ENCODE data around the gene DAPK3.
"Not testable (repeated sequence)": the region's sequence is repeated elsewhere in the genome, so short reads cannot be mapped to it uniquely, and the experiment has no call there.

DAPK3 gene

DNA sequence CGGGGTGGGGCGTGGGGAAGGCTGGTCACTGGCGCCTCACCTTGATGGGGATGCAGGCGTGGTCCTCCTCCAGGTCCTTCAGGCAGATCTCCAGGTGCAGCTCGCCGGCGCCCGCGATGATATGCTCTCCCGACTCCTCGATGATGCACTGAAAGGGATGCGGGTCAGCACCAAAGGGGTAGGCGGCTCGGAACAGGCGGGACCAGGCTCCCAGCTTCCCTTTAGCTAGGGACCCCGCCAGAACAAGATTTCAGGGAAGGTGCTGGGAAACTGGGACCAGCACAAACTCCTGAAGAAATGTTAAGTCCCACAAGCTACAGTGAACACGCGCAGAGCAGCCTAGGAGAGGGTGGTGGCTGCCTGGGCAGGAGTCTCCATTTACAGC lies 8.4 kb upstream of the DAPK3 start:
- DNase-seq (ENCODE audit: low read depth in 1 of 2, low spot score in 1 of 2): no peak

DNA sequence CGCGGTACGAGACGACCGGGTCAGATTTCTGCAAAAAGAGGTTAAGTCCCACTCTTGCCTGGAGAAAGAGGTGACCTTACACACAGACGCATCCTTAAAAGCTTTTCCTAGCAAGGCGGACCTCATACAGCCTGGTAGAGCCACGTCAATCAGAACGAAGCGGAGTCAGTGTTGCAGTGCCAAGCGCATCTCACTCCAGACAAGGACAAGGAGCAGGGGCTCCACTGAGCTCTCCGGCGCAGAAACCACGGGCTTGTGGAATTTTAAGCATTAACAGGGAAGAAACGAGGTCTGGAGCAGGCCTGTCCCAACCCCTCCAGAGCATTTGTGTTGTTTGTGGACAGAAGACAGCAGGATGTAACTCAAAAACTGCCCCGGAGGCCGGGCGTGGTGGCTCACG lies 7.2 kb upstream of the DAPK3 start:
- DNase-seq (ENCODE audit: low read depth in 1 of 2, low spot score in 1 of 2): no peak

DNA sequence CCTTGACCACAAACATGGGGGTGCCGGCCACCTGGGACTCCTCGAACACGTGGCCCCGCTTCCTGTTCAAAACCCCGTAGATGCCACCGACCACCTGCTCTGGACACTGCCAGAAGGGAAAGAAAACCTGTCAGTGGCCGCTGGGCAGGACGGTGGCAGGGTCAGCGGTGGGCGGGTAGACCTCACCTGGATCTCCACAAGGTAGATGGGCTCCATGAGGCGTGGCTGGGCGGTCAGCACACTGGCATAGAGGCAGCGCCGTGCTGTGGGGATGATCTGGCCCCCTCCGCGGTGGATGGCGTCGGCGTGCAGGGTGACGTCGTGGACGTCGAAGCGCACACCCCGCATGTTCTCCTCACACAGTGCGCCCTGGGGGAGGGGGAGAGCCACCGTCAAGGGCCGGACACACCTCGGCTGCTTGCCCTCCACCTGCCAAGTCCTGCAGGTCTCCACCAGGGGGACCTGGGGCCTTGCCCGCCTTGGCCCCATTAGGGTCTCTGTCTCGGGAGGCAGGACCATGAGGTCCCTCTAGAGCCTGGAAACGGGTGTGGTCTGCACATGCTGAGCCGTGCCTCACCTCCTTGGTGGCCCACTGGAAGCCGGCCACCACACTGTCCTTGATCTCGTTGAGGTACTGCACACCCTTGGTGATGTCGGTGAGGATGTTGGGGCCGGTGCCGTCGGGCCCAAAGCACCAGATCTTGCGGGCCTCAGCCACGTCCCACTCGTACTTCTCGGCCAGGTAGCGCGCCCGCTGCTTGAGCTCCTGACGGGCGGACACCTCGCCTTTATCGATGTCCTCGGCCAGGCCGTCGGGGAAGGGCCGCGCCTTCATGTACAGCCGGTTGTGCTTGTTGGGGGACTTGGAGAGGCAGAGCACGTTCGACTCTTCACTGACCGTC lies 6.6 kb upstream of the DAPK3 start:
- DNase-seq (ENCODE audit: low read depth in 1 of 2, low spot score in 1 of 2): no peak

DNA sequence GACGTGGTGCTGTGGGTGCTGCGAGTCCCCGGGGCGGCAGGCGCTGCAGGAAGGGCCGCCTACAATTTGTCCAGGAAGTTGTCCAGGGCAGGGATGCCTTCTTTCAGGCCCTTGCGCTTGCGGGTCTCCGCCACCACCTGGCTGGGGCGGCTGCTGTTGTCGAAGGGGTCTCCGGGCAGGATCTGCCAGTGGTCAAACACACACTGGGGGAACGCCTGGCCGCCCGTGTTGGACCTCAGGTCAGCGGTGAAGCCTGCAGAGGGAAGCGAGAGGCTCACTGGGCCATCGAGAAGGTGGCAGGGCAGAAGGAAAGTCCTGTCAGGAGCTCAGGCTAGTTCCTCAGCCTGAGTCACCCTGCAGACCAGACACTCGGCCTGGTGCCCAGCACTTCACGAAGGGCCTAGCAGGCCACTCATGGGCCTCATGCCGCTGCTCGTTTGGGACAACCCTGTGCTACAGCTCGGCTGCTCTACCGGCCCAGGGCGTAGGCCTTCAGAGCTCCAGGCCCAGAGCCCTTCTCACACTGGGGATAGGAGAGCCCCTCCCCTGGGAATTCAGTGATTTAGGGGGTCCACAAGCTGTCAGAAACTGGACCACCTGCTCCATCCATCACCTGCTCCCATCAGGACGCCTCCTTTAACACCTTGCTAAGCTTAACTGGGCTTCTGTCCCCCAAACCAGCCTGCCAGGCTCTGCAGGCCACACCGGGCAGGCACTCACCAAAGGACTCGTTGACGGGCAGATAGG lies 5.8 kb upstream of the DAPK3 start:
- no peak for DNase-seq (ENCODE audit: low read depth in 1 of 2, low spot score in 1 of 2)

DNA sequence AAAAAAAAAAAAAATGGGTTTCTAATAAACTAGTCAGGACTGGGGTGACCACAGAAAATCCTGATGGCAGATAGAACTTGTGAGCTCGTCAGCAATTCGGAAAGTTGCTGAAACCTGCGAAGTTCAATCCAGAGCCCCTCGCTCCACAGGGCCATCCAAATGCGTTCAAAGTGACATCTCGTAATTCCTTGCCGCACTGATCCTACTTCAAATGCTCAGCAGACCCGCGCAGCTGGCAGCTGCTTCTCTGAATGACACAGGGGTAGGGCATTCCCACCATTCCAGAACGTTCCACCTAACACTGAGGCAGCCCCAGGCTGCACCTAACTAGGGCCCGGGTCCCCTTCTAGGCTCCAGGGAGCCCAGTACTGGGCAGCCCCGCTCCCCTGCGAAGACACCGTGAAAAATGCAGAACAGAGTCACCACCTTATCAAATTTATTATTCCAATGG lies 4.8 kb upstream of the DAPK3 start:
- DNase-seq (ENCODE audit: low read depth in 1 of 2, low spot score in 1 of 2): no peak

DNA sequence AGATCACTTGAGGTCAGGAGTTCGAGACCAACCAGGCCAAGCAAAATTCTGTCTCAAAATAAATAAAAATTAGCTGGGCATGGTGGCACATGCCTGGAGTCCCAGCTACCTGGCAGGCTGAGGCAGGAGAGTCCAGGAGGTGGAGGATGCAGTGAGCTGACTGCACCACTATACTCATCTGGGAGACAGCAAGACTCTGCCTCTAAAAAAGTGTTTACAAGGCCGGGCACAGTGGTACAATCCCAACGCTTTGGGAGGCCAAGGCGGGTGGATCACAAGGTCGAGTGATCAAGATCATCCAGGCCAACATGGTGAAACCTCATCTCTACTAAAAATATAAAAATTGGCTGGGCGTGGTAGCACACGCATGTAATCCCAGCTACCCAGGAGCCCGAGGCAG lies 4.2 kb upstream of the DAPK3 start:
- DNase-seq (ENCODE audit: low read depth in 1 of 2, low spot score in 1 of 2): no peak

DNA sequence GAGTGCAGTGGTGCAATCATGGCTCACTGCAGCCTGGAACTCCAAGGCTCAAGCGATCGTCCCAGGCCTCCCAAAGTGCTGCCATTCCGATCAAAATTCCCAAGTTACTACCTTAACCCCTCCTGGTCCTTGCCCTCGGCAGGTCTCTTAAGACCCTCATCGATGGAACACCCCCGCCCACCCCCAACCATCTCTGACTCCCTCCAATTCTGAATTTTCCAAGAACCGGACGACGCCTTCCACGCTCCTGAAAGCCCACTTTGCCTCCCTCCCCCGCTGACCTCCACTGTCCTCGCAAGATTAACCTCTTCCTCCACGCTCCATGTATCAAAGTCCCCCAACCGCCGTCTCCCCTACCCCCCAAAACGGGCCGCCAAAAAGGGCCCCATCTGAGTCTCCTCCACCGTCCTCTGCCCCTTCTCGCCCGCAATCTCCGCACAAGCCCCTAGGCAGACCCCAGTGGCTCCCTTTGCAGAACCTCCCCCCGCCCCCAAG lies 539 bp downstream of the DAPK3 start:
- DNase-seq (ENCODE audit: low read depth in 1 of 2, low spot score in 1 of 2): no peak

DNA sequence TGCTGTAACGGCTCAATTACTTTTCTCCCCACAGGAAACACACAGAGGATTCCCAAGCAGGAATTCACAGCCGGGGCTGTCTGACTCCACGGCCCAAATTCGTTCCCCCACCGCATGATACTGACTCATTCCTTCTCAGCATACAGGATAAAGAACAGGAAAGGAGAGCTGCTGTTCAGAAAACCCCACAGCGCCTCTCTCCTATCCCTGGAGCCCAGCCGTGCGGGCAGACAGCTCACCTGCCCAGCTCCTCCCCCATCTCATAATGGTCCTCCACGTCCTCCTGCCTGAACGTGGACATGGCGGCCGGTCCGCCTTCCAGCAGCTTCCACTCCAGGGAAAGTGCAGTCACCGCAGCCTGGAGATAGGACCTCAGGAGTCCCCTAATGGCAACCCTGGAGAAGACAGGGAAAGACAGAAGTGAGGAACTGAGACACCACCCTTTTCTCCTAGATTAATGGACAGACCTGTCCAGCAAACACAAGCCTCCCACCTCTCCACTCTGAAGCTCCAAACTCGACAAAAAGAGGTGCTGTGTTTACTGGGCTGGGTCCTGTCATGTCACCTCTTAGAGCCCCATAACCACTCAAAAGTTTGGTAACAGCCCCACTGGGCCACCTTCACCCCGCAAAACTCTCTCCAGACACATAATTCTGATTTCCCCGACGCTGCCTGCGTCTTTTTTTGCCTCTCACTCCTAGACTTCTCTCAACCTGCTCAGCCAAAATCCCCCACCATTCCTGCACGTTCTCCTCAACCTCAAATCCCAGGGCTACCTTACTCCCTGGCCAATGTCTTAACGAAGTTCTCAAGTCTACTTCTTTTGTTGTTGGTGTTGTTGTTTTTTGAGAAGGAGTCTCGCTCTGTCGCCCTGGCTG lies 1.2 kb downstream of the DAPK3 start:
- DNase-seq (ENCODE audit: low read depth in 1 of 2, low spot score in 1 of 2): no peak

DNA sequence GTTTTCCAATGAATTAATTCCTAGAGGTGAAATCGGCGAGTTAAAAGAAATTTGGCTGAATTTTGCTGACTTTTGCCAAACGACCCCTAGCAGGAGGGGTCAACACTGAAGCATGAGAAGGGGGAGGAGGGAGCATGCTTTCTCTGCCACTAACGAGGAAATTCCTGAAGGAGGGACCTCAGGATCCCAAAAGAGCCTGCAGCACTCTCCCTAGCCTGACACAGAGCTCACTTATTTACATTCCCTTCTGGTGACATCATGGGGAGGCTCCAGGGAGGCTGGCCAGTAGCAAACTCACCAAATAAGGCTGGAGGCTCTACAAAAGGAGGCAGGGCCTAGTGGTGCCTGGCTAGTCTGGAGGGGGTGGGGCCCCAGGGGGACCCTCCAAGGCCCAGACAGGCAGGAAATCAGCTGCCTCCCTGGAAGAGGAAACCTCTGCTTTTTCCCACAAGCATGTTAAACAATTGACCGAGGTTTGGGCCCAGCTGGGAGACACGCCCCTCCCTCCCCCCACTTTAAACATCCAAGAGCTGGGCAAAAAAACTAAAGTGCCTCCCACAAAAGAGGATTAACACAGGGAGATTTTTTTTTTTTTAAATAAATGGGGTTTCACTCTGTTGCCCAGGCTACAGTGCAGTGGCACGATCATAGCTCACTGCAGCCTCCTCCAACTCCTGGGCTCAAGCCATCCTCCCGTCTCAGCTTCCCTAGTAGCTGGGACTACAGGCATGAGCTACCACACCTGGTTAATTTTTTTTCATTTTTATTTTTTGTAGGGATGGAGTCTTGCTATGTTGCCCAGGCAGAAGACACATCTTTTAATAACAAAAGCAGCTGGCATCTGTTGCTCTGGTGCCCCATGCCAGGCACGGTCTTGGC lies 2.1 kb downstream of the DAPK3 start:
- DNase-seq (ENCODE audit: low read depth in 1 of 2, low spot score in 1 of 2): no peak

DNA sequence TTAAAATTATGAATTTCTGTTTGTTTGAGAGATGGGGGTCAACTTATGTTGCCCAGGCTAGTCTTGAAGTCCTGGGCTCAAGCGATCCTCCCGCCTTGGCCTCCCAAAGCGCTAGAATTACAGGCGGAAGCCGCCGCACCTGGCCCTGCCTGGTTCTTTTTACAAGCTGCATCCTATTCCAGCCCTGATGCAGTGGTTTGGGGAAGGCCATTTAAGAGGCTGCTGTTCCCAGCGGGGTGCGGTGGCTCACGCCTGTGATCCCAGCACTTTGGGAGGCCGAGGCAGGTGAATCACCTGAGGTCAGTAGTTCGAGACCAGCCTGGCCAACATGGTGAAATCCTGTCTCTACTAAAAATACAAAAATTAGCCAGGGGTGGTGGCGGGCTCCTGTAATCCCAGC lies 2.9 kb downstream of the DAPK3 start:
- not testable (repeated sequence) for DNase-seq (ENCODE audit: low read depth in 1 of 2, low spot score in 1 of 2)

DNA sequence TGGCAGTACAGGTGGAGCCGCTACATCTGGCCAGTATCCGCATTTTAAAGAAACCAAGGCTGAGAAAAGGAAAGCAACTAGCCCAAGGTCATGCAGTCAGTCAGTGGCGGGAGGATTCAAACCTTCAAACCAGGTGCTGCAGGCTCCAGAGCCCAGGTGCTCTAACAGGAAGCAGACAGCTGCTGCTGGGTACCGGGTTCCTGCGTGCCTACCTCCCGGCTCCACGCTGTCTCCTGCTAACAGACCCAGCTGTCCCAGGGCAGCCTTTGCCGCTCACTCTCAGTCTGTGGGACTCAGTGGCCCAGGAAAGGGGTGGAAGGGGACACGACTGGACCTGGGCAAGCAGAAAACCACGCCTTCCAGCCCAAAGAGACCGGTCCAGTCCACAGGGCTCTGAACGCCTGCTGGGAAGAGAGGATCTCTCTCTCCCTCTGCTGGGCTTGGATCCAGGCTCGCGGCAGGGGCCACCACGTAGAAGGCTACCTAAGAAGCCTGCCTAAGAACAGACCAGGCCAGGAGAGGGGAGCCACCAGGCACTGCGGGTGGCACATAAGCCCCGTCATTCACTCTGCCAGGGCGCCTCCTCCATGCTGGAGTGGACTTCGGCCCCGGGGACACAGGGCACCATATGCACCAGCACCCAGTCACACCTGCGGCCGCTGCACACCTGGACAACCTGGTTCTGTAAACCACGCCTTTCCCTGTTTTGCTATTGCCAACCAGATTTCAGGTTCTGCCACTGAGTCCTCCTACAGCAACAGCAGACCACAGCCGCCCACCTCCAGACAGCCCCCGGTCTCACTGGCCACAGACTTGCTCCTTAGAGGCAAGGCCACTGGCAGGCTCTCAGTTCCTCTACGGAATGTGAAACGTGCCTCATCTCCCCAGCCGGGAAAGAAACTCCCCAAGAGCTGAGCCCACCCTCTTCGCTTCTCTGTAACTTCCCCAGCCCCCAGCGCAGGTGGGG lies 4.6 kb downstream of the DAPK3 start:
- DNase-seq (ENCODE audit: low read depth in 1 of 2, low spot score in 1 of 2): no peak

DNA sequence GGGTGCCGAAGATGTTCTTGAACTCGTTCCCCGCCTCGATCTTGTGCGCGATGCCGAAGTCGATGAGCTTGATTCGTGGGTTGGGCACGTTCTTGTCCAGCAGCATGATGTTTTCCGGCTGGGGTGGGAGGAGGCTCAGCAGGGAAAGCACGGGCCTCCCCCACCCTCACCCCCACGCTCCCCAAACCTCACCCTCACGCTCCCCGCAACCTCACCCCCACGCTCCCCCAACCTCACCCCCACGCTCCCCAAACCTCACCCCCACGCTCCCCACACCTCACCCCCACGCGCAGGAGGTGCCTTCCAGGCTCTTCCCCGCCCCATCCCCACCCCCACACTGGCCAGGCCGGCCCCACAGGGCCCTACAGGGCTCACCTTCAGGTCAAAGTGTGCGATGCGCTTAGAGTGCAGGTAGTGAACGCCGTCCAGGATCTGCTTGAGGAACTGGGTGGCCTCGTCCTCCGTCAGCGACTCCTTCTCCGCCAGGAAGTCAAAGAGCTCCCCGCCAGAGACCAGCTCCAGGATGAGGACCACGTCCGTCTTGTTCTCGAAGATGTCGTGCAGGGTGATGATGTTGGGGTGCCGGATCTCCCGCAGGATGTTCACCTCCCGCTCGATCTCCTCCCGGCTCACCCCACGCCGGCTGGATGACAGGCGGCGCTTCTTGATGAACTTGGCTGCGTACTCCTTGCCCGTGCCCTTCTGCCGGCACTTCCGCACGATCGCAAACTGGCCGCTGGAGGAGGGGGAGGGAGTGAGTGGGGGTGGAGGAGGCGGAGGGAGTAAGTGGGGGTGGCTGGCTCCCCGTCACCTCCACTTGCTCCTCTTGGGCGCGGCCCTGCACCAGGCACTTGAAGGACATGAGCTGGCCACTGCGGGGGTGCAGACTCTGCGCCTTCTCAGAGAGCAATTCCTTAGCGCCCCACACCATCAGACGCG lies 6.4 kb downstream of the DAPK3 start:
- no peak for DNase-seq (ENCODE audit: low read depth in 1 of 2, low spot score in 1 of 2)

DNA sequence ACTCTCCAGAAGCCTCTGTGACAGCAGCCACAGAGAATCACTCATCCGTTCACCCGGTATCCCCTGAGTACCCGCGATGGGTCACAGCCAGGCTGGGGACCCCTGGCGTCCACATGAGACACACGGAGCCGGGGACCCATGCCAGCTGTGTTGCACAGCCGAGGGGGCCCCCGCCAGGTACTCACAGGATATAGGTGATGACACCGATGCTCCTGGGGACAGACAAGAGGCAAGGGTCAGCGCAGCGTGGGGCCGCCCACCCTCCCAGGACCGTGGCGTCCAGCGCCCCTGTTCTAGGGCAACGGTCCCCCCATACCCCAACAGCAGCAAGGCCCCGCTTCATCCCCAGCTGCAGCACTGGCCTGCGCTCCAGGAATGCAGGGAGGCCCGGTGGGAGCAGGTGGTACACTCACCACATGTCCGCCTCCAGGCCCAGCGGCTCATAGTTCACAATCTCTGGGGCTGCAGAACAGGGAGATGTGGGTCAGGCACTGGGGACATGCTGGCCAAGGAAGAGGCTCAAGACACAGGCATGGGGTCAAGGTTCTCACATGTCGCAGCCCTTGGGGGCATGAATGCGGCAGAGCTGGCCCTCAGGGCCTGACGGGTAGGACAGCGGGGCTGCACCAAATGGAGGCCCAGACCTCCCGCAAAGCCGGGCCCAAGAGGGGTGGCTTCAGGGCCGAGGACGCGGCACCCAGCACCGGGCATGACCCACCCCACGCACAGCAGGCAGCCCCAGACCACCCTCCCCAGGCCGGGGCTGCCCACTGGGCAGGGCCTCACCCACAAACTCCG lies 7.2 kb downstream of the DAPK3 start:
- no peak for DNase-seq (ENCODE audit: low read depth in 1 of 2, low spot score in 1 of 2)

DNA sequence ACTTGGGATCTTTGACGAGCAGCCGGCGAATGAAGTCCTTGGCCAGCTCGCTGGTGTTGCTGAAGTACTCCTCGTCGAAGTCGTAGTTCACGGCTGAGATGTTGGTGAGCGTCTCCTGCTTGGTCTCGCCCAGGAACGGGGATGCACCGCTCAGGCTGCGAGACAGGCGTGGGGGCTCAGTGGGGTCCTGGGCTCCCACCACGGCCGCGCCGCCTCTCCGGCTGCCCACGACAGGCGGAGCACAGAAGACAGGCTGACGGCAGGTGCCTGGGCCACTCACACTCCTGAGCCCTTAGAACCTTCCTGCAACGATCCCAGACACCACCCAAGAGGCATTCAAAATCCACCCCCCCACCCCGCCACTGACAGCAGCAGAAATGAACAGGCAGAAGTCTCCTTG lies 9.9 kb downstream of the DAPK3 start:
- DNase-seq (ENCODE audit: low read depth in 1 of 2, low spot score in 1 of 2): no peak

DNA sequence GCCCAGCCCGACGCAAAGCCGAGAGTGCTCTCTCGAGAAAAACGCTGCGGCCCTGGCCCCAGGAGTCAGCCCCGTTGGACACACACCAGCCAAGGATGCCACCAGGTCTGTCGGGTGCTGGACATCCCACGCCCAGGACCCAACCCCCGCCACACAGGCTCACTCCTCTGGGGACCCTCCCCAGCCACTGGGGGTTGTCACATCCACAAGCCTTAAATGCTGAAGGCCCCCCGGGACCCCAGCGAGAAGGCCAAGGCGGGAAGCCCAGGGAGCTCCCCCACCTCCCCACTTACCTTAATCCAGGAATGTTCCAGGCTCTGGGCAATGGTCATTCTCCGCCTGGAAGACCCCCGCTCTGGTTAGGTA lies 11.2 kb downstream of the DAPK3 start:
- DNase-seq (ENCODE audit: low read depth in 1 of 2, low spot score in 1 of 2): no peak

DNA sequence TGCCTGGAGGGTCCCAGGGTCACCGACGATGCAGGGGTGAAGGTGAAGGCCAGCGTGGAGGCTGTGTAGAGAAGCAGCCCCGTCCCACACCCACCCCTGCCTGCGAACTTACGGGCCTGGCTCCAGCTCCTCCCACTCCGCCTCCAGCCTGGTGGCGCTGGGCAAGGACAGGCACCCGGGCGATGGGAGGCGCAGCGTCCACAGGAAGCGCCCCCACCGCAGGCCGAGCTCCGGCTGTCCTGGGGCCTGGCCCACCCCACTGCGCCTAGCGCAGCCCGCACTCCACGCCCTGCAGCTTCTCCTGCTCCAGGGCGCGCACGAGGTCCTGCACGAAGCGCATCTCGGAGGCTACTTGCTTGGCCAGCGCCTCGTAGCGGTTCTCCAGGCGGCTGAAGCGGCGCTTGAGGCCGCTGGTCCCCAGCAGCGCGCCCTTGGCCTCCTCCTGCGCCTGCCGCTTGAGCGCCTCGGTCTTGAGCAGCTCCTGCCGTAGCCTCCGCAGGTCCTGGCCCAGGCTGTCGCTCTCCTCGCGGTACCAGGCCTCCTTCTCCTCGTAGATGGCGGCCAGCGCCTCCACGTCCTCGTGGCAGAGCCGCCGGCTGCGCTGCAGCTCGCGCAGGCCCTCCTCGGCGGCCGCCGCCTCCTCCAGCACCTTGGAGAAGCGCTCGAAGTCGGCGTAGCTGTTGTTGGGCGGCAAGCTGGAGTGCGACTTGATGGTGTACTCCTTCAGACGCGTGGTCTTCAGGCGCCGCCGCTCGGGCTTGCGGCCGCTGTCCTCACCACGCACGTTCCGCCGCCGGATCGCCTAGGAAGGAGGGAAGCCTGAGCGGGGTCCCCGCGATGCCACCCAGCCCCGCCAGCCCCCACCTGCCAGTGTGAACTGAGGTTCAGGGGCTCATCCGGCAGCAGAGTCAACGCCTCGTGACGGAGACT lies 11.8 kb downstream of the DAPK3 start:
- DNase-seq (ENCODE audit: low read depth in 1 of 2, low spot score in 1 of 2): no peak

All from activated CD4-positive, alpha-beta T cell treated with anti-CD3 and anti-CD28 coated beads, Interleukin-2, amount 50 U/mL, for 24 hours (primary cell).